Activated naive CD4-positive, alpha-beta T cell treated with anti-CD3 and anti-CD28 coated beads, Interleukin-2, amount 10 ng/mL, durations not matched to agents 7 days and 5 days (primary cell): ENCODE measurements around the gene ACTL10.
A peak's percentile ranks its signal among the peaks of the same experiment; 100 is the strongest.
"Not testable (repeated sequence)": the region's sequence is repeated elsewhere in the genome, so short reads cannot be mapped to it uniquely, and the experiment has no call there.

Experiments used
- CTCF ChIA-PET: fragments of 350-600 bp; sonication (Branson Sonifier 250); formaldehyde crosslinking; loops from one replicate; lab custom pipeline; 2021; ENCODE audit warnings: antibody characterized with exemption; lab: Charles Lee
- DNase-seq: peaks from one replicate; pipeline ENCODE4 v3.0.0-alpha.2; 2020
- H3K27ac Mint-ChIP-seq: one replicate; pipeline ENCODE4 v1.8.0; 2021; ENCODE audit warnings: mild to moderate bottlenecking, moderate library complexity, mixed read lengths
- H3K27me3 Mint-ChIP-seq: one replicate; pipeline ENCODE4 v1.8.0; 2021; ENCODE audit warnings: mild to moderate bottlenecking, mixed read lengths
- H3K36me3 Mint-ChIP-seq: one replicate; pipeline ENCODE4 v1.8.0; 2021; ENCODE audit warnings: mixed read lengths
- H3K4me1 Mint-ChIP-seq: one replicate; pipeline ENCODE4 v1.8.0; 2021; ENCODE audit warnings: mixed read lengths
- H3K4me3 Mint-ChIP-seq: one replicate; pipeline ENCODE4 v1.8.0; 2021; ENCODE audit warnings: mild to moderate bottlenecking, moderate library complexity, mixed read lengths
- H3K9me3 Mint-ChIP-seq: one replicate; pipeline ENCODE4 v1.8.0; 2021; ENCODE audit warnings: mixed read lengths

Gene ACTL10

DNA sequence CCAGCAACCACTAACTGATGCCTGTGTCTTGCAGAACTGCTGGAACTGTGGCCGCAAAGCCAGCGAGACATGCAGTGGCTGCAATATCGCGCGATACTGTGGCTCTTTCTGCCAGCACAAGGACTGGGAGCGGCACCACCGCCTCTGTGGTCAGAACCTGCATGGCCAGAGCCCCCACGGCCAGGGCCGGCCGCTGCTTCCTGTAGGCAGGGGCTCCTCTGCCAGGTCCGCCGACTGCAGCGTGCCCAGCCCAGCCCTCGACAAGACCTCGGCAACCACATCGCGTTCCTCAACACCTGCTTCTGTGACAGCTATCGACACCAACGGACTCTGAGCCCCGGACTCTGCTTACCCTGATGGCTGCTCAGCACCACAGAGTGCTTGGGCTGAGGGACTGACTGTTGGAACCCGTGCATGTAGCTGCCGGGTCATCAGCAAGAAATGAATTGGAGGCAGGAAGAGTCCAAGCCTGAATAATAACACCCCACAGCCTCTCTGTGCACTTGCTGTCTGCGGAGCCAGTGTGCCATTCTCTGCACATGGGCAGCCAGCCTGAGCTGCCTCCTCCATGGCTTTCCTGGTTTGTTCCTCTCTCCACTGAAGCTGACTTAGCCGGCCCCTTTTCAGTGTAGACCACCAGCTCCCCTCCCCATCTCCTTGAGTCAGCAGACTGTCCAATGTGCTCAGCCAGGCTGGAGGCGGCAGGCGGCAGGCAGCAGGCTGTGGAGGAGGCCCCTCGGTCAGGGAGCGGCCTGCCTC lies 22.3 kb upstream of the ACTL10 start:
- DNase-seq, result no peak
- H3K9me3 Mint-ChIP-seq, result no peaks in the 10 kb centered on the region
- CTCF ChIA-PET, result interaction anchor here (3.3 kb wide), 1 partner anchor 9 kb away, joined by 10 read pairs; no protein-coding TSS in a partner anchor
- H3K4me3 Mint-ChIP-seq, result no peak overlapping the region
- H3K27ac Mint-ChIP-seq, result no peak overlapping the region
- H3K4me1 Mint-ChIP-seq, result peaks cover 9% of the 10 kb centered on the region
- peaks cover 26% of the 10 kb centered on the region for H3K36me3 Mint-ChIP-seq
- H3K27me3 Mint-ChIP-seq, result no peaks in the 10 kb centered on the region

DNA sequence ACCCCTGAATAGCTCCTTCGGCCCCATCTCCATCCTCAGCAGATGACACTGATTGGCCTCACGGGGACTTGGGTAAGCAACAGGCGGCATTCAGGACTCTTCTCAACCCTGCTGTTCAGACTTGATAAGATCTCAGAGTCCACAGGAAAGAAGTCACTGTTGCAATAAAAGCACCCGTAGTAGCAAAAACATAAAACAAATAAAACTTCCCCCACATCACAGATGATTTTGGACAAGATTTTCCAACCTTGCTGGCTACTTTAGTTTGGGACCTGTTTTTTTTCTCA lies 21.7 kb upstream of the ACTL10 start:
- Mint-ChIP-seq H3K27me3 (no peaks in the 10 kb centered on the region), H3K4me3 (no peak overlapping the region), H3K27ac (no peak overlapping the region), H3K9me3 (no peaks in the 10 kb centered on the region), H3K36me3 (peaks cover 21% of the 10 kb centered on the region), H3K4me1 (peaks cover 7% of the 10 kb centered on the region)
- no peak for DNase-seq
- CTCF ChIA-PET, result no interaction called here

DNA sequence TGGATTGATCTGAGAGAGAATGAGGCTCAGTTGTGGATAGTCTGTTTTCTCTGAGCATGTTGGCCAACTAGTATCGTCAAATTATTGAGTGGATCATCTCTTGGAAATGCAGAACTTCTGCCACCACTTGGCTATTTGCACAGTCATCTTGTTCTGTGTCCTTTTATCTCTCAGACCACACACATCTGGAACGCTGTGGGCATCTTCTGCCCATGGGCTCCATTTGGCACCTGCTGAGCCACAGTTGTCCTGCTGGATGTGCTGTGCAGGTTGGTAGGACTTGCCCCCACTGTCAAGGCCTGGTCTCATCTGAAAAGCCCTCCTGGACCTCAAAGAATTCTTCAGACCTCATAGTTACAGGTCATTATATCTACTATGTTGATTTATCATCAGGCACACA lies 21.3 kb upstream of the ACTL10 start:
- no peak for DNase-seq
- Mint-ChIP-seq H3K9me3 (no peaks in the 10 kb centered on the region), H3K27ac (no peak overlapping the region), H3K36me3 (peaks cover 18% of the 10 kb centered on the region), H3K4me1 (peaks cover 5% of the 10 kb centered on the region), H3K4me3 (no peak overlapping the region), H3K27me3 (no peaks in the 10 kb centered on the region)
- CTCF ChIA-PET, result no interaction called here

GRCh38 chr20:33646191-33646590 lies 20.6 kb upstream of the ACTL10 start:
- Mint-ChIP-seq H3K36me3 (peaks cover 16% of the 10 kb centered on the region), H3K27me3 (no peaks in the 10 kb centered on the region), H3K9me3 (no peaks in the 10 kb centered on the region), H3K4me1 (peaks cover 5% of the 10 kb centered on the region), H3K27ac (no peak overlapping the region), H3K4me3 (no peak overlapping the region)
- DNase-seq, result no peak
- CTCF ChIA-PET, result no interaction called here

GRCh38 chr20:33646959-33647602 lies 19.7 kb upstream of the ACTL10 start:
- CTCF ChIA-PET, result interaction anchor here (1.4 kb wide), 1 partner anchor 21 kb away, joined by 4 read pairs; no protein-coding TSS in a partner anchor
- H3K36me3 Mint-ChIP-seq, result peaks cover 14% of the 10 kb centered on the region
- H3K27ac Mint-ChIP-seq, H3K4me1 Mint-ChIP-seq, H3K27me3 Mint-ChIP-seq, H3K9me3 Mint-ChIP-seq, H3K4me3 Mint-ChIP-seq: not testable (repeated sequence)
- DNase-seq, result peak; percentile 16

GRCh38 chr20:33647603-33648395 lies 18.9 kb upstream of the ACTL10 start:
- H3K27me3 Mint-ChIP-seq, result no peaks in the 10 kb centered on the region

DNA sequence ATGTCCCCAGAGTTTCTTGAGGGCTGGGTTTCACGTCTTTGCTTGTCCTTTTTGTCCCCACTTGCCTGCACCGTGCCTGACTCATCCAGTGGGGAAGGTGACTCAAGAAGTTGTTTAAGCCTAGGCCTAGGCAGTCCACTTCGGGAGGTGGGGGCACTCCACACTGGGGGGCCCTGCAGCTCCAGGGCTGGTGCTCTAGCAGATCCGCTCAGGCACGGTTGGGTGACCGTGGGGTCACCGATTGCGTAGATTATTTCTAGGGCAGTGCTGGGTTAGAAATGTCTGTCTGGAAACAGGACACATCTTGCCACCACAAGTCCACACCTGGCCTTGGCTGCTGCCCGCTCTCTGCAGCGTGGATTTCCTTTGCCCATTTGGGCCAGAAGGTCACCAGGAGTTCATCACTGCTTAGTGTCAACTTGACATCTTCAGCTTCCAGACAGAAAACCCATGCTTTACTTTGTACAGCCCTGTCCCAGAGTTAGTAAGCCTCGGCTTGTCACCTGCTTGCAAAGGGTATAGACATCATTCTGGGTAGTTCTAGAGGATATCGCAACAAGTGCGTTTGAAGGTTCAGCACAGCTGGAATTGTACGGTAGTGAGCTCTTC lies 18.2 kb upstream of the ACTL10 start:
- Mint-ChIP-seq H3K27ac (no peak overlapping the region), H3K36me3 (peaks cover 14% of the 10 kb centered on the region), H3K27me3 (peaks cover 5% of the 10 kb centered on the region), H3K4me3 (no peak overlapping the region), H3K4me1 (peaks cover 12% of the 10 kb centered on the region), H3K9me3 (no peaks in the 10 kb centered on the region)
- peak; percentile 11 for DNase-seq
- CTCF ChIA-PET, result interaction anchor here (0.9 to 1.0 kb wide), 2 partner anchors 15 to 182 kb away, joined by 5 read pairs; no protein-coding TSS in a partner anchor

More at GRCh38 chr20:33647603-33648395, 18.9 kb upstream of the ACTL10 start:
- peak; percentile 20 for DNase-seq
- CTCF ChIA-PET, result interaction anchor here (0.9 to 1.4 kb wide), 3 partner anchors 16 to 181 kb away, joined by 4 to 5 read pairs (median 5); no protein-coding TSS in a partner anchor
- Mint-ChIP-seq H3K36me3 (peaks cover 14% of the 10 kb centered on the region), H3K4me3 (no peak overlapping the region), H3K4me1 (peaks cover 7% of the 10 kb centered on the region), H3K9me3 (no peaks in the 10 kb centered on the region), H3K27ac (no peak overlapping the region)

GRCh38 chr20:33649201-33649681 lies 17.5 kb upstream of the ACTL10 start:
- peaks cover 12% of the 10 kb centered on the region for H3K4me1 Mint-ChIP-seq
- no peaks in the 10 kb centered on the region for H3K9me3 Mint-ChIP-seq
- peaks cover 14% of the 10 kb centered on the region for H3K36me3 Mint-ChIP-seq
- no peak overlapping the region for H3K27ac Mint-ChIP-seq
- CTCF ChIA-PET, result no interaction called here
- DNase-seq, result peak; percentile 10
- H3K27me3 Mint-ChIP-seq, result peaks cover 5% of the 10 kb centered on the region
- H3K4me3 Mint-ChIP-seq, result no peak overlapping the region

GRCh38 chr20:33650111-33650752 lies 16.5 kb upstream of the ACTL10 start:
- DNase-seq, result peak; percentile 19

DNA sequence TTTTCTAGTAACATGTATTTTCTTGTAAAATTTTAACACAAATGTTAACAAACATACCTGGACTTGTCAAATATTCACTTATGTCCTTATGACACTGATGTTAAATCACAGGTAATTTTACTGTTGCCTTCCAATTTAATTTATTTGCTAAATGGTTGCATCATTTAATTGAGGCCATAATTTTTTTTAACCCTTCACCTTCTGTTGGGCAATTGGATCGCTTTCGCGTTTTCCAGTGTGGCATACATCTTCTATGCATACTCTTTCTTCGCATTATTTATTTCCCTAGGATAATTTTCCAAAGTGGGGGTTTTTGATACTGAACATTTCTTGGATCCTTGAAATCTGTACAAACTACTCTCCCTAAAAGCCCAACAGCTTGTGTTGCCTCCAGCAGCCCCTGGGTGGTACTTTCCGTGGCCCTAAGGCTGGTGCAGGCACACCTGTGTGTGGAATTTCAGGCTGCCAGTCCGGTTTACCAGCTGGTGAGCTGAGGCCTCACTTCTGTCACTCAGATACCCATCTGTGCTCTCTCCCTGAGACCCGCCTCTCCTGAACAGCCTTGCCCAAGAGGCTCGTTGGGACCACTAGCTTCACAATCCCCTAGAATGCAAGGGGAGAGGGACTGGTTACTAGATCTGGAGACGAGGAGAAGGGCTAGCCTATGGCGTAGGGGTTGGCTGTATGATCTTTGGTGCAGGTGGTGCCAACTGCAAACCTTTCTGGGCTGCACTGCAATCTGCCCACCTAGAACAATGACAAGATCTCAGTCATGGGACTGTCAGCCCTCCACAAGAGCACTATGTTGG lies 15.8 kb upstream of the ACTL10 start:
- CTCF ChIA-PET, result interaction anchor here (1.4 kb wide), 1 partner anchor 8 kb away, joined by 4 read pairs; no protein-coding TSS in a partner anchor
- Mint-ChIP-seq H3K4me3 (no peak overlapping the region), H3K4me1 (peaks cover 12% of the 10 kb centered on the region), H3K9me3 (no peaks in the 10 kb centered on the region), H3K27ac (no peak overlapping the region), H3K36me3 (peaks cover 3% of the 10 kb centered on the region), H3K27me3 (peaks cover 5% of the 10 kb centered on the region)
- DNase-seq, result no peak

More at GRCh38 chr20:33650111-33650752, 16.5 kb upstream of the ACTL10 start:
- Mint-ChIP-seq H3K9me3 (no peaks in the 10 kb centered on the region), H3K27ac (no peak overlapping the region), H3K36me3 (peaks cover 7% of the 10 kb centered on the region), H3K4me1 (peaks cover 12% of the 10 kb centered on the region), H3K4me3 (no peak overlapping the region), H3K27me3 (peaks cover 5% of the 10 kb centered on the region)
- CTCF ChIA-PET, result no interaction called here

DNA sequence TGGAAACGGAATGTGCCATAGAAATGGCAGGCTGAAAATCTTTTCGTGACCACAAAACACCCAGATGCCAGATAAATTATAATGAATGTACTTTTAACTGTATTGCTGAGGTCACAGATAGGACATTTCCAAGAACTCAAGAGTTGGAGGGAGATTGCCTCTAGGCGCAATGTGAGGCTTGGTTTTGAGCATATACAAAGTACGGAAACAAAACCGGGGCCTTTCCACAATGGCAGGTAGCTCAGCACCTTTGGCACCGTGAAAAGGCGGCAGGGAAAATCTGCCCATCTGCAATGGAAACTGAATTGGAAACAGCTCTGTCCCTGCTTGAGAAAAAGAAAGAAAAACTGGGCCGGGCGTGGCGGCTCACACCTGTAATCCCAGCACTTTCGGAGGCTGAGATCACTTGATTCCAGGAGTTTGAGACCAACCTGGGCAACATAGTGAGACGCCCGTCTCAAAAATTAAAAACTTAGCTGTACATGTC lies 15.1 kb upstream of the ACTL10 start:
- Mint-ChIP-seq H3K27ac (no peak overlapping the region), H3K4me3 (no peak overlapping the region), H3K4me1 (peaks cover 12% of the 10 kb centered on the region), H3K9me3 (no peaks in the 10 kb centered on the region), H3K27me3 (peaks cover 5% of the 10 kb centered on the region), H3K36me3 (peaks cover 3% of the 10 kb centered on the region)
- CTCF ChIA-PET, result interaction anchor here (1.4 kb wide), 1 partner anchor 9 kb away, joined by 4 read pairs; no protein-coding TSS in a partner anchor
- DNase-seq, result no peak

GRCh38 chr20:33653218-33653899 lies 13.4 kb upstream of the ACTL10 start:
- CTCF ChIA-PET, result interaction anchor here (0.7 to 3.9 kb wide), 7 partner anchors 9 to 199 kb away, joined by 3 to 22 read pairs (median 6); partner anchors contain the start of genes ACTL10 and C20orf144
- no peaks in the 10 kb centered on the region for H3K36me3 Mint-ChIP-seq
- H3K4me3 Mint-ChIP-seq, result no peak overlapping the region
- H3K4me1 Mint-ChIP-seq, result peaks cover 7% of the 10 kb centered on the region
- peaks cover 5% of the 10 kb centered on the region for H3K27me3 Mint-ChIP-seq
- no peaks in the 10 kb centered on the region for H3K9me3 Mint-ChIP-seq
- H3K27ac Mint-ChIP-seq, result no peak overlapping the region
- peak; percentile 64 for DNase-seq
